Muscle of back (tissue), 11 donors: ENCODE results near the gene SRC. TPM values are rescaled to one million over a fixed set of nuclear protein-coding genes. Genes with fewer than 3 reads are reported as not detected.
A peak's percentile ranks its signal among the peaks of the same experiment; 100 is the strongest.

Experiments used
- DNase-seq, 3 donors: peaks; one replicate each; pipeline versions ENCODE4 v3.0.0 to v3.0.0-alpha.2; 2013
- polyA plus RNA-seq, 10 donors: library from polyadenylated mRNA; unstranded; fragments of 120-200 nt; gene quantifications; one replicate each; pipeline ENCODE4 v1.2.1, GENCODE V29; 2013; ENCODE audit not compliant: insufficient read length in 10 of 10

Gene SRC
- polyA plus RNA-seq, 10 donors = 11.8 to 18.7 (median 14.2) TPM

DNA sequence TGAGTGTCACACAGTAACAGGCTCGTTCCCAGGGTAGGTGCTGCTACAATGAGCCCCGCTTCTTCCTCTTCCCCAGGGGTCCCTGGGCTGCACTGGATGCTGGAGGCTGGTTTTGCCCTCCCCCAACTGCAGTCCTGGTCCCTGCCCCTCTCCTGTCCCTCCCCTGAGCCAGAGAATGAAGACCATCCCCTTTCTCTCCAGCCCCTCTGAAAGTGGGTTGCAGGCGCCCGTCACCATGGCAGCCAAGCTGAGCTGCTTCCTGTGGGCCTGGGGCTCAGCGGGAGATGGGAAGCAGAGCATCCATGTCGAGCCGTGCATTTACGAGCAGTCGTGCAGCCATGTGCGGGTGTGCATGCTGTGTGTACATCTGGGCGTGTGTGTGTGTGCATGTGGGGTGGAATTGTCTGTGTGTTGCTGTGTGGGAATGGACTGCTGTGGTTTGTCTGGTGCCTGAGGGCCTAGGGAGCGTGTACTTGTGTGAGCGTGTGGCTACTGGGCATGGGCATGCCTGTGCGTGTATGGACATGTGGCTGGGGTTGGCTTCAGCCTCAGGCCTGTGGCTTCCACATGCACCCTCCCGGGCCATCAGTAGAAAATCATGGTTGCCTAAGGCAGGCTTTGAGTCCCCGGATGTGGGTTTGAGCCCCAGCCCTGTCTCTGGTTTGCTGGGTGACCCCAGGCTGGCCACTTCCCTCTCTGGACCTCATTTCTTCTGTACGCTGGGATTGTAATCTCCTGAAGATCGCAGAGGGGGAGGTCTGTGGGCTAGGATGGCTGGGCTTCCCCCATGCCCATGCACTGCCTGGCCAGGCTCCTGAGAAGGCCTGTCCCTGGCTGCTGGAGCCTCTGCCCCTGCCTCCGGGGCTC, 48.8 kb downstream of the SRC start:
- DNase-seq = no peak

DNA sequence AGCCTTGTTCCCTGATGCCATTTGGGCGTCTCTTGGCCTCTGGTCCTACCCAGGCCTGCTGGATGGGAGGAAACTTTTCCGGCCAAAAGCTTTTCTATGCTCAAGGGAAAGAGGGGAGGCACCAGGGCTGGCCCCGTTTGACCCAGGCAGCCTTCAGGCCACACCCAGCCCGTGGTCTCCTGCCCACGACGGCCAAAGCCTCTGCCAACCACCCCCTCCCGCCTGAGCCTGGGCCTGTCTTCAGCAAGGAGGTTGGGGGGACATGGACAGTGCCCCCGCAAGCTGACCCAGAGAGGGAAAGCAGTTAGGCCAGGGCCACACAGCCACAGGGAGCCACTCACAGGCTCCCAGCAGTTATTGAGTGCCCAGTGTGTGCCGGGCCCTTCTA, 49.5 kb downstream of the SRC start:
- no peak for DNase-seq

DNA sequence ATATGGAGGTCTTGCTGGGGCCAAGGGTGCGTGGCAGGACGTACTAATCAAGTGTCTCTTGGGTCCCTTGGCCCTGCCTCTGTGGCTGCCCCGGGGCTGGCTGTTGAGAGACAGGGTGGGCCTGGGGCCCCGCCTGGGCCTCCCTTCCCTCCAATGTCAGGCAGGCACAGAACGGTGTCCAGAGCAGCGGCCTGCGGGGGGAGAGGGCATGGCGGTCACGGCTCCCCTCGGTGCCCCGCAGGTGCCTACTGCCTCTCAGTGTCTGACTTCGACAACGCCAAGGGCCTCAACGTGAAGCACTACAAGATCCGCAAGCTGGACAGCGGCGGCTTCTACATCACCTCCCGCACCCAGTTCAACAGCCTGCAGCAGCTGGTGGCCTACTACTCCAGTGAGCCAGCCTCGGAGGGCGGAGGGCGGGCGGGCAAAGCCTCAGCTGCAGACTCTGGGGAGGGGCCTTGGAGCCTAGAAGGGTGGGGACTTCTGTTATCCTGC, 50.0 kb downstream of the SRC start:
- peak in 1 of 3 donors; percentile 86 for DNase-seq

DNA sequence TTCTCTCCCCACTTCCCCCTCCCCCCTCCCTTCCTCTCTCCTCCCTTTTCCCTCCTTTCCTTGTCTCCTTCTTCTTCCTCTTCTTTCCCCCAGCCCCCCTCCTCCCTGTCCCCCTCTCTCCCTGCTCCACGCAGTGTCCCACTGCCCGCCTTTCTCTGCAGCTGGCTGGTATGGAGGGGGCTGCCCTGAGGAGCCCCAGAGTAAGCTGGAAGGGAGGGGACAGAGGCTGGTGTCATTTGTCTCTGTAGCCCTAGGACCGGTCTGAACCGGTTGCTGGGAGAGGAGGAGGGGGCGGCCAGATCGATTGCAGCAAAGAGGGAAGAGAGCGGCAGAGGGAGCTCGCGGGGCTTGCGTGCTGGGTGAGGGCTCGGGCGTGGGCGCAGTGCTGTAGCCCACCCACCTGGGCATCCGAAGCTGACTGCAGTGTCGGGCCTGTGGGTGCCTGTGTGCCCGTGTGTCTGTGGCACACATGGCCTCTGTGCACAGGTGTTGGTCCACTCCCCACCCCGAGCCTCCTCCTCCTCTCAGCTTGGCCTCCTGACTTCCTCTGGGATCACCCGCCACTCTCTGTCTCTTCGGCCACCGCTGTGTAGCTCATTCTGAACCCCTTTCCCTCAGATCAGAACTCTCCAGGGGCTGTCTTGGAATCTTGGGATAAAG, 50.6 kb downstream of the SRC start:
- DNase-seq = peak in 2 of 3 donors; percentile 67 to 91

DNA sequence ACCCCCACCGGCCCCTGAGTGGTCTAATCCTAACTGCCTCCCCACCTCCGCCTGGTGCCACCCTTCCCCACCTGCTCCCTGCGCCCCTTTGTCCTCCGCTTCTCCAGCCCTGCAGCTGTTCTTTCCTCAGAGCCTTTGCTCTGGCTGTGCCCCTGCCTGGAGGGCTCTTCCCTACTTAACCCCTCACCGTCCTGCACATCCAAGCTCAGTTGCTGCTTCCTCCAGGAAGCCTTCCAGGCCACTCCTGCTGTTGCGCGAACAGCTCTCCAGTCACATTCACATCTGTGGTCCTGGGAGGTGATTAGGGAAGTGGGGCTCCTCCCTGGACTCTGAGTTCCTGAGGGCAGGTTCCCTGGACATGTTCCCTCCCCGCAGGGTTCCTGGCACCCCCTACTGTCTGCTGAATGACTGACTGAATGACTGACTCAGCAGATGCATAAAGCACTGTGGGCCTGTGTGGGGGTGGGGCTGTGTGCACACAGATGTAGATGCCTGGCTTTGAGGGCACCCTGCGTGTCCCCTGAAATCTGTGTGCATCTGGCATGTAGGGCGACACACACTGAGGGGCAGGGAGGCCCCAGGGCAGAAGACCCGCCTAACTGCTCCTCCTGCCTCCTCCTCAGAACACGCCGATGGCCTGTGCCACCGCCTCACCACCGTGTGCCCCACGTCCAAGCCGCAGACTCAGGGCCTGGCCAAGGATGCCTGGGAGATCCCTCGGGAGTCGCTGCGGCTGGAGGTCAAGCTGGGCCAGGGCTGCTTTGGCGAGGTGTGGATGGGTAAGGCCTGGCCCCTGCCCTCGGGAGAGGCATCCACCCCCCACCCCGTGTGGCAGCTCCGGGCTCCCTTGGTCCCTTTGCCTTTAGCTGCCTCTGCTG, 51.4 kb downstream of the SRC start:
- DNase-seq = no peak

DNA sequence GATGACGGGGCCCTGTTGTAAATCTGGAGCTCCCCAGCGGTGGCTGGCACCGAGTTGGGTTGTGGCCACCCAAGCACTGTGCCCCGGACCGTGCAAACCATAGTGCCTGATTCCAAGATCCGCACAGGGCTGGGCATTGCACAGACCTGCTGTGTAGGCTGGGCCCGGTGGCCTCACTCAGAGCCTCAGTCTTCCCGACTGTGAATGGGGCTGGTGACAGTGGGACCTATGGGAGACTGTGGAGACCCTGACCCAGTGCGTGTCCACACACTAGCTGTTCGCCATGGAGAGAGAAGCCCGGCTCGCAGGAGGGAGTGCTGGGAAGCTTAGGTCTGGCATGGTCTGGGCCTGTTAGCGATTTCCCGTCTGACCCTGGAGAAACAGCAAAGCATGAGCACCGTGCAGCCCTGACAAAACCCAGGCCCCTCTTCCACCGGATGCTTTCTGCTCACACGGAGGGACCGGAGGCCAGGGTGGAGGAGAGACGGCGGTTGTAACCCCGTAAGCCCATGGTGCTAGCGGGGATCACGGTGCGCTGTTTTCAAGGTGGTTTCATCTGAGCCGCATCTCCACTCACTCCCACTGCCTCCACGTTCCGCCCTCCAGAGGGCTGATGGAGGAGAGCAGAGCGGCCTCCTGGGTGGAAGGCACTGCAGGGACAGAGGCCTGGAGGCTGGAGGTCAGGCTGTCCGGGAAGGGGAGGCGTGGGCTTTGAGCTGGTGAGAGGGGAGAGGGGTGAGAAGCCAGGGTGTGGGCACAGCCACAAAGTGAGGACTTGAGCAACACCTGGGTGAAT, 52.2 kb downstream of the SRC start:
- no peak for DNase-seq

DNA sequence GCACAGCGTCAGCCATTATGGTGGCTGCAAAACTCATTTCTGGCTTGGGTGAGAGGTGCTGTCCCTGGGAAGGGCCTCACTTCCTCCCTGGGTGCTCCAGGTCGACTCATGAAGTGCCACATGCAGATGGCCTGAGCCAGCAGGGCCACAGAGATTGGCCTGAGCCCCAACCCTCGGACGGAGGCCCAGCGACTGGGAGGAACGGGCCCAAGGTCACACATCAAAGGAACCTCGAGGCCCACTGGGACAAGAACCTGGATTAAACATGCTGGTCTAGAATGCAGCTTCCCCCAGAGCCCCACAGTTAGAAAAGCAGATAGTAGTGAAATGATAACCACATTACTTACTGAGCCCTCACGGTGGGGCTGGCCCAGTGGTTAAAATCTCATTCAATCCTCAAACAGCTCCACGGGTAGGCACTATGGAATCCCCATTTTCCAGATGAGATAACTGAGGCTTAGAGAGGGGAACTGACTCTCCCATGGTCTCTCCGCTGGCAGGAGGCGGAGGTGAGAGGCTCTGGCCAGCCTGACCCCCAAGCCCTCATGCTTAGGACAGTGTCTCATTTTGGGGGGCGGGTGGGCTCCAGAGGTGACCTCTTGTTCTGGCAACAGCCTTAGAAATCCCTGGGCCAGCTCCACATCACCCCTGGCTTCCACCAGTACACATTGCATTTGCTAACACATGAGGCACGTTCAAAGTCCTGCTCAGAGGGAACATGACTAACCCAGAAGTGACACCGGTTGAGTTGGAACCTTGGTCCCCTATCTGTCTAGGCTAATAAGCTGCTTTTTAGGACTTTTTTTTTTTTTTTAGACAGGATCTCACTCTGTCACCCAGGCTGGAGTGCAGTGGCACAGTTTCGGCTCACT, 53.0 kb downstream of the SRC start:
- no peak for DNase-seq

DNA sequence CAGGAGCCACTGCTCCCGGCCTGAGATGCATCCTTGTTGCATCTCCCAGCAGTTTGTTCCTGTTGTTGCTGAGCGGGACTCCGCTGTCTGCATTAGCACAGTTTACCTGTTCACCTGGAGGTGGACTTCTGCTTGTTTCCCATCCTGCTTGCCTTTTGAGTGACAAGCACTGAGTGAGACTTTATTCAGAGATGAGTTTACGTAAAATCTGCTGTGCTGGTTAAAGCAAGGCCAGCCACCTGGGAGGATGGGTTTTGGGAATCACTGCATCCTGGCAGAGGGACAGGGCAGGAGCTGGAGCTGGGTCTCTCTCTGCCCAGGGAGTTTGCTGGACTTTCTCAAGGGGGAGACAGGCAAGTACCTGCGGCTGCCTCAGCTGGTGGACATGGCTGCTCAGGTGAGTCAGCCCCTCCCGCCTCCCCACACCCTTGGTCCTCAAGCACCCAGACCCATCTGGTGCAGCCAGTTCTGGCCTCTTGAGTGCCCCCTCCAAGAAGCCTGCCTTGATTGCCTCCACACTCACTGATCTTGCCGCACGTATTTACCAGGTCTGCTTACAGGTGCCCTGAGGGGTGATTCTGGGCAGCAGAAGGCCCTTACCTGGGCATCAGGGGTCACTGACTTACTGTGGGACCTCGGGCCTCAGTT, 55.5 kb downstream of the SRC start:
- no peak for DNase-seq

DNA sequence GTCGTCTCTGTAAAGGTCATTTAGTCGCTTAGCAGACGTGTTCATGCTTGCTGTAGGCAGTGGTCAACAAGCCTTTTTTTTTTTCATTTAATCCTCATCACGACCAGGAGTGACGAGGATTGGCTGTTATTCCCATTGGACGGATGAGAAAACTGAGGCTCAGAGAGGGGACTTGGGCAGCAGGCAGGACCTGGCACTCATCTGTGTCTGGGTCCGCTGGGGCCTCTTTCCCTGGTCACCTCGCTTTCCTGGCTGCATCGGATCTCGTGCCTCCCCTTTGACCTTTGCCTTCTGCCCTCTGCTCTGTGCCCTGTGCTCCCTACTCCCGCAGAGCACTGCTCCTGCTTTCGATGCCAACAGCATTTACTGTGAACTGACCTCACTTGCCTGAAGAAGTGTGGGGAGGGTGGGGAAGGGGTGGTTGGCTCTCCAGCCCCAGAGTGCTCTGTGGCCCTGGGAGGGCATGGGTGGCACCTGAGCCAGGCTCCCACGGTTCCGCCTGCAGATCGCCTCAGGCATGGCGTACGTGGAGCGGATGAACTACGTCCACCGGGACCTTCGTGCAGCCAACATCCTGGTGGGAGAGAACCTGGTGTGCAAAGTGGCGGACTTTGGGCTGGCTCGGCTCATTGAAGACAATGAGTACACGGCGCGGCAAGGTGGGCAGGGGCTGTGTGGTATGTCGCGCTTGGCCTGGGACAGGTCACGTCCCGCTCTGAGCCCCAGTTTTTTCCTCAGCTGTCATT, 56.2 kb downstream of the SRC start:
- DNase-seq = no peak

DNA sequence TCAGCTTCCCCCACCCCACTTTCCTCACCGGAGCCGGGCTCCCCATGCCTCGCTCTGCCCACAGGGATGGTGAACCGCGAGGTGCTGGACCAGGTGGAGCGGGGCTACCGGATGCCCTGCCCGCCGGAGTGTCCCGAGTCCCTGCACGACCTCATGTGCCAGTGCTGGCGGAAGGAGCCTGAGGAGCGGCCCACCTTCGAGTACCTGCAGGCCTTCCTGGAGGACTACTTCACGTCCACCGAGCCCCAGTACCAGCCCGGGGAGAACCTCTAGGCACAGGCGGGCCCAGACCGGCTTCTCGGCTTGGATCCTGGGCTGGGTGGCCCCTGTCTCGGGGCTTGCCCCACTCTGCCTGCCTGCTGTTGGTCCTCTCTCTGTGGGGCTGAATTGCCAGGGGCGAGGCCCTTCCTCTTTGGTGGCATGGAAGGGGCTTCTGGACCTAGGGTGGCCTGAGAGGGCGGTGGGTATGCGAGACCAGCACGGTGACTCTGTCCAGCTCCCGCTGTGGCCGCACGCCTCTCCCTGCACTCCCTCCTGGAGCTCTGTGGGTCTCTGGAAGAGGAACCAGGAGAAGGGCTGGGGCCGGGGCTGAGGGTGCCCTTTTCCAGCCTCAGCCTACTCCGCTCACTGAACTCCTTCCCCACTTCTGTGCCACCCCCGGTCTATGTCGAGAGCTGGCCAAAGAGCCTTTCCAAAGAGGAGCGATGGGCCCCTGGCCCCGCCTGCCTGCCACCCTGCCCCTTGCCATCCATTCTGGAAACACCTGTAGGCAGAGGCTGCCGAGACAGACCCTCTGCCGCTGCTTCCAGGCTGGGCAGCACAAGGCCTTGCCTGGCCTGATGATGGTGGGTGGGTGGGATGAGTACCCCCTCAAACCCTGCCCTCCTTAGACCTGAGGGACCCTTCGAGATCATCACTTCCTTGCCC, 57.4 kb downstream of the SRC start:
- DNase-seq = no peak

DNA sequence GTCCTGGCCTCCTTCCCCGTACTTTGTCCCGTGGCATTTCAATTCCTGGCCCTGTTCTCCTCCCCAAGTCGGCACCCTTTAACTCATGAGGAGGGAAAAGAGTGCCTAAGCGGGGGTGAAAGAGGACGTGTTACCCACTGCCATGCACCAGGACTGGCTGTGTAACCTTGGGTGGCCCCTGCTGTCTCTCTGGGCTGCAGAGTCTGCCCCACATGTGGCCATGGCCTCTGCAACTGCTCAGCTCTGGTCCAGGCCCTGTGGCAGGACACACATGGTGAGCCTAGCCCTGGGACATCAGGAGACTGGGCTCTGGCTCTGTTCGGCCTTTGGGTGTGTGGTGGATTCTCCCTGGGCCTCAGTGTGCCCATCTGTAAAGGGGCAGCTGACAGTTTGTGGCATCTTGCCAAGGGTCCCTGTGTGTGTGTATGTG, 58.5 kb downstream of the SRC start:
- no peak for DNase-seq

DNA sequence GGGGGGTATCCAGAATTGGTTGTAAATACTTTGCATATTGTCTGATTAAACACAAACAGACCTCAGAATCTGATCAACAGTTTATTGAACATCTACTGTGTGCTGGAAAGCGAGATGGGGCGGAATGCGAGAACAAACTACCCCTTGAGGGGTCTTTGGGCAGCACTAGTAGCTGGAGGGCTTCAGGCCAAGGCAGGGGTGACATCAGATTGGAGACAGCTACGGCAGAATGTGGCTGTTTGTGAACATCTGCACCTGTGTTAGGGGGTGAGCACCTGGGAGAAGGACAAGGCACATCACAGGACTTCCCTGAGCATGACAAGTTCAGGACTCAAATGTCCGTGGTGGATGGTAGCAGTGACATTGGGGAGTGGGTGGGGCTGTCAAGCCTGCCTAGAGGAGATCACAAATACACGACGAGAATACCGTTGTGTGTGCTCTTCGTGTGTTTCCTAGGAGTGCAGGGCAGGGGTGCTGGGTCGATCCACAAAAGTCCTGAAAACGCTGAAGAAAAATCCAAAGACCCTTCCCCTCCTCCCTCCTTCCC, 59.5 kb downstream of the SRC start:
- DNase-seq = no peak

DNA sequence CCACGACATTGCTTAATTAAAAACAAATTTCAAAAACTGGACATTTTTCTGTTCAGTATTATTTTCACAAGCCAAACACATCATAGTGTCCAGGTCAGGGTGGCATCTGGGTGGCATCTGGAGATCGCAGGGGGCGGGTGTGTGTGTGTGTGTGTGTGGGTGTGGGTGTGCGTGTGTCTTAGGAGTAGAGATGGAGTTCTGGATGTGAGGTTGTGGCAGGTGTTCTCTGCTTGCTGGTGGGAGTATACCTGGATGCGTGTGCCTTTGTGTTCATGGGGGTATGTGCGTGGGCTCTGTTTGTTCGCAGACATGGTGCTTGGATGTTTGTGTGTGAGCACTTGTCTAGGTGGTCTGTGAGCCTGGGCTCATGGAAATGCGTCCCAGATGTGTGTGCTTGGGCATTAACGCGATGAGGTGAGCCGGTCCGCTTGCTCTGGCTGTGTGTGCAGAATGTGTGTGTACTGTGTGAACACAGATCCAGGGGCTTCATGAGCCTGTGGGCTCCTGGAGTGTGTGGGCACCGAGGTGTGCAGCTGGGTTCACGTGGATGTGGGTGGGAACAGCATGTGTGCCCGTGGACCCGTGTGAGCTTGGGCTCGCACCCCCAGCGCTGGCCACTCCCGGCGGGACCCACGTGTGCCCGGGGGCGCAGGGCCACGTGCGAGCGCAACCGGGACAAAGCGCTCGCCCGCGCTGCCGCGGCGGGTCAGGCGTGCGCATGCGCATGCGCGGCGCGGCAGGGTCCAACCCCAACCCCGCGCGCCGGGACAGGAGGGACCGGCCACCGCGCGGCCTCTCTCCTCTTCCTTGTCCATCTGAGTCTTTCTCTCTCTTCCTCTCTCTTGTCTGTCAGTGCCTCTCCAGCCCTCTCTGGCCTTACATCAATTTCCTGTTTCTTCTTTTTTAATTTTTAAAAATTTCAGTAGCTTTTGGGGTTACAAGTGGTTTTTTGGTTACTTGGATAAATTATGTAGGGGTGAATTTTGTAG, 60.4 kb downstream of the SRC start:
- peak in 2 of 3 donors; percentile 61 to 74 for DNase-seq

DNA sequence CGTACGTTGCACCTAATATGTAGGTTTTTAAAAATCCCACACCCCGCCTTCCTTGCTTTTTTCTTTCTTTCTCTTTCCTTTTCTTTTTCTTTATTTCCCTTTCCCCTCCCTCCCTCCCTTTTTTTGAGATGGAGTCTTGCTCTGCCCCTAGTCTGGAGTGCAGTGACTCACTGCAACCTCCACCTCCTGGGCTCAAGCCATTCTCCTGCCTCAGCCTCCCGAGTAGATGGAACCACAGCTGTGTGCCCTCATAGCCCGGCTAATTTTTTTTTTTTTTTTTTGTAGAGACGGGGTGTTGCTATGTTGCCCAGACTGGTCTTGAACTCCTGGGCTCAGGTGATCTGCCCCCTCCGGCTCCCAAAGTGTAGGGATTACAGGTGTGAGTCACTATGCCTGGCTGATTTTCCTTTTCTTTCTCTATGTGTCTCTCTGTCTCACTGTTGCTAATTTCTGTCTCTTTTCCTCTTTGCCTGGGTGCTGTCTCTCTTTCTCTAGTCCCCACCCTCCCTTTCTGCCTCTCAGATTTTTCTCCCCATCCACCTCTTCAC, 61.2 kb downstream of the SRC start:
- no peak for DNase-seq

DNA sequence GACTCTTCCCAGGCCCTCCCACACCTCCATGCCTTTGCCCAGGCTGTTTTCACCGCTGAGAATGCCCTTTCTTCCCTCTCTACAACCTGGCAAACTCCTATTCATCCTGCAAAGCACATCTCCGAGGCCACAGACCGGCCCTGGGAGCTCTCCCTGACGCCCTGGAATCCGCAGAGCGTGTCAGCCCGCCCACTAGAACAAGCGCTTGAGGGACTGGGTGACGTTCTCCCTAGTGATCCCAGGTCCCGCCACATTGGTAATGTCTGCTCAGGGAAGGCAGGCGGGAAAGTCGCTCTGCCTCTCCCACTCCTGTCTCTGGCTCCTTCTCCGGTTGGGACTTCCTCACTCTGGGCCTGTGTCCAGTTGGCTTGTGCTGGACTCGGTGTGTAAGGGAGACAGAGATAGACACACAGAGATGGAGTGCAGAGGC, 61.6 kb downstream of the SRC start:
- DNase-seq = peak in 2 of 3 donors; percentile 74 to 88
